ENCODE measurements around the gene ECI1. TPM values are rescaled to one million over a fixed set of nuclear protein-coding genes. Genes with fewer than 3 reads are reported as not detected.
A peak's percentile ranks its signal among the peaks of the same experiment; 100 is the strongest.

Gene ECI1
- total RNA-seq, 2 donors from 2014 or later: 109 to 134 TPM

- no peaks in the 10 kb centered on the region for H3K9me3 ChIP-seq
Observed at GRCh38 chr16:2226918-2227317, 24.5 kb downstream of the ECI1 start.

GRCh38 chr16:2226245-2226793 lies 25.1 kb downstream of the ECI1 start:
- no peaks in the 10 kb centered on the region for H3K4me1 ChIP-seq
- no peak overlapping the region for H3K4me3 ChIP-seq
- no peak for TF ChIP-seq CTCF (IDR thresholded peaks at IDR 0.05)
- intact Hi-C loops (cut with DNase I): no loop called here
- DNase-seq: no peak
- H3K9ac ChIP-seq (ENCODE audit: low read depth in 2 of 2, low read length in 2 of 2): no peak overlapping the region
- H3K9me3 ChIP-seq: no peaks in the 10 kb centered on the region
- no peaks in the 10 kb centered on the region for H3K27me3 ChIP-seq
- H3K36me3 ChIP-seq: peaks cover 11% of the 10 kb centered on the region
- H3K27ac ChIP-seq: no peak overlapping the region

More at GRCh38 chr16:2226918-2227317, 24.5 kb downstream of the ECI1 start:
- no peak overlapping the region for H3K9ac ChIP-seq (ENCODE audit: low read depth in 2 of 2, low read length in 2 of 2)
- no peak overlapping the region for H3K4me3 ChIP-seq
- peaks cover 12% of the 10 kb centered on the region for H3K36me3 ChIP-seq
- intact Hi-C loops (cut with DNase I): no loop called here
- no peak for TF ChIP-seq CTCF (IDR thresholded peaks at IDR 0.05)
- H3K27ac ChIP-seq: no peak overlapping the region
- no peaks in the 10 kb centered on the region for H3K4me1 ChIP-seq
- H3K27me3 ChIP-seq: no peaks in the 10 kb centered on the region
- no peak for DNase-seq

GRCh38 chr16:2223942-2224486 lies 27.4 kb downstream of the ECI1 start:
- H3K27ac ChIP-seq: peak overlapping the region; percentile 71
- no peaks in the 10 kb centered on the region for H3K4me1 ChIP-seq
- H3K9ac ChIP-seq (ENCODE audit: low read depth in 2 of 2, low read length in 2 of 2): peak overlapping the region; percentile 84 to 91
- no peaks in the 10 kb centered on the region for H3K9me3 ChIP-seq
- intact Hi-C loops (cut with DNase I): no loop called here
- peak; percentile 73 for DNase-seq
- H3K36me3 ChIP-seq: peaks cover 1% of the 10 kb centered on the region
- H3K4me3 ChIP-seq: peak overlapping the region; percentile 74
- H3K27me3 ChIP-seq: no peaks in the 10 kb centered on the region
- TF ChIP-seq CTCF (IDR thresholded peaks at IDR 0.05): no peak

- H3K36me3 ChIP-seq: no peaks in the 10 kb centered on the region
- H3K9ac ChIP-seq (ENCODE audit: low read depth in 2 of 2, low read length in 2 of 2): peak within 1 kb of the TSS; percentile 84 to 91
- DNase-seq: peak; percentile 99
- intact Hi-C loops (cut with DNase I): no loop called here
- no peak for TF ChIP-seq CTCF (IDR thresholded peaks at IDR 0.05)
- H3K4me3 ChIP-seq: peak within 1 kb of the TSS; percentile 74
- H3K27ac ChIP-seq: peak within 1 kb of the TSS; percentile 71
- no peaks in the 10 kb centered on the region for H3K27me3 ChIP-seq
- H3K9me3 ChIP-seq: no peaks in the 10 kb centered on the region
- H3K4me1 ChIP-seq: no peaks in the 10 kb centered on the region
Observed at GRCh38 chr16:2223221-2223941, 28.0 kb downstream of the ECI1 start, which contains the start of gene E4F1. TSS of gene E4F1 (plus strand) at chr16:2223591. CDS start at chr16:2223614, 23 bp downstream.

GRCh38 chr16:2216330-2216729 lies 35.1 kb downstream of the ECI1 start:
- H3K4me1 ChIP-seq: peaks cover 18% of the 10 kb centered on the region
- H3K27me3 ChIP-seq: no peaks in the 10 kb centered on the region
- H3K36me3 ChIP-seq: no peaks in the 10 kb centered on the region
- no peak overlapping the region for H3K4me3 ChIP-seq
- no peaks in the 10 kb centered on the region for H3K9me3 ChIP-seq
- no peak overlapping the region for H3K9ac ChIP-seq (ENCODE audit: low read depth in 2 of 2, low read length in 2 of 2)
- no peak for DNase-seq
- intact Hi-C loops (cut with DNase I): no loop called here
- H3K27ac ChIP-seq: no peak overlapping the region
- TF ChIP-seq CTCF (IDR thresholded peaks at IDR 0.05): no peak
